ENCODE measurements around the gene BACE2.

- no peak for TF ChIP-seq CTCF (conservative IDR thresholded peaks at IDR 0.05 in 1 of 2, IDR thresholded peaks at IDR 0.05 in 1 of 2; ENCODE audit: extremely low read depth in 1 of 2, insufficient read depth in 1 of 2, low read depth in 1 of 2, low read length in 2 of 2)
- no peak for TF ChIP-seq EZH2 (IDR thresholded peaks at IDR 0.05; ENCODE audit: borderline replicate concordance, low read length)
Observed at GRCh38 chr21:41230497-41230896, 62.5 kb downstream of the BACE2 start.

All from mammary epithelial cell (primary cell).